ENCODE results near the gene CNNM4. TPM values are rescaled to one million over a fixed set of nuclear protein-coding genes. Genes with fewer than 3 reads are reported as not detected.

Gene CNNM4
- total RNA-seq, 1 experiment from 2014 or later = 28.3 TPM

GRCh38 chr2:96734880-96735583 lies 25.7 kb upstream of the CNNM4 start:
- Histone ChIP-seq H3K4me3 (ENCODE audit: low read depth, low read length) (no peak overlapping the region), H3K4me1 (peaks cover 6% of the 10 kb centered on the region), H3K27me3 (replicated peaks; ENCODE audit: control insufficient read depth, insufficient read depth, low read length) (no peaks in the 10 kb centered on the region), H3K9me3 (no peaks in the 10 kb centered on the region), H3K36me3 (ENCODE audit: control insufficient read depth, insufficient read depth, low read length) (peaks cover 7% of the 10 kb centered on the region)
- ChIA-PET CTCF (no interaction called here), POLR2A (no interaction called here)
- H3K9me3 Mint-ChIP-seq (ENCODE audit: unreplicated experiment) = no peaks in the 10 kb centered on the region
- H3K4me3 Mint-ChIP-seq (ENCODE audit: unreplicated experiment) = no peak overlapping the region
- intact Hi-C loops (cut with micrococcal nuclease; ENCODE audit: unreplicated experiment) = no loop called here
- no peak overlapping the region for H3K27ac Mint-ChIP-seq (ENCODE audit: unreplicated experiment)
- H3K27me3 Mint-ChIP-seq (ENCODE audit: insufficient read depth, unreplicated experiment) = no peaks in the 10 kb centered on the region
- TF ChIP-seq CTCF (IDR thresholded peaks at IDR 0.05; ENCODE audit: insufficient read depth in 1 of 2, low read depth in 1 of 2, low read length in 1 of 2, severe bottlenecking in 1 of 2, unreplicated experiment in 1 of 2) = no peak
- no peak for DNase-seq
- peaks cover 62% of the 10 kb centered on the region for H3K36me3 Mint-ChIP-seq (ENCODE audit: insufficient read depth, unreplicated experiment)
- peaks cover 10% of the 10 kb centered on the region for H3K4me1 Mint-ChIP-seq (ENCODE audit: low read depth, unreplicated experiment)
- no TSS peak for BruUV-seq (replicated peaks)

GRCh38 chr2:96737251-96737650 lies 23.5 kb upstream of the CNNM4 start:
- no peaks in the 10 kb centered on the region for H3K27me3 Mint-ChIP-seq (ENCODE audit: insufficient read depth, unreplicated experiment)
- peaks cover 45% of the 10 kb centered on the region for H3K36me3 Mint-ChIP-seq (ENCODE audit: insufficient read depth, unreplicated experiment)
- H3K9me3 ChIP-seq = no peaks in the 10 kb centered on the region
- H3K9me3 Mint-ChIP-seq (ENCODE audit: unreplicated experiment) = no peaks in the 10 kb centered on the region
- no peak for DNase-seq
- intact Hi-C loops (cut with micrococcal nuclease; ENCODE audit: unreplicated experiment) = no loop called here
- H3K27me3 ChIP-seq (replicated peaks; ENCODE audit: control insufficient read depth, insufficient read depth, low read length) = no peaks in the 10 kb centered on the region
- TF ChIP-seq CTCF (IDR thresholded peaks at IDR 0.05; ENCODE audit: insufficient read depth in 1 of 2, low read depth in 1 of 2, low read length in 1 of 2, severe bottlenecking in 1 of 2, unreplicated experiment in 1 of 2) = no peak
- H3K4me3 ChIP-seq (ENCODE audit: low read depth, low read length) = no peak overlapping the region
- ChIA-PET POLR2A (no interaction called here), CTCF (no interaction called here)
- H3K4me1 Mint-ChIP-seq (ENCODE audit: low read depth, unreplicated experiment) = peaks cover 15% of the 10 kb centered on the region
- BruUV-seq (replicated peaks) = no TSS peak
- peaks cover 6% of the 10 kb centered on the region for H3K4me1 ChIP-seq
- no peak overlapping the region for H3K27ac Mint-ChIP-seq (ENCODE audit: unreplicated experiment)
- no peak overlapping the region for H3K4me3 Mint-ChIP-seq (ENCODE audit: unreplicated experiment)
- H3K36me3 ChIP-seq (ENCODE audit: control insufficient read depth, insufficient read depth, low read length) = peaks cover 4% of the 10 kb centered on the region; the same call in 1 of the 2 replicates

- no peak overlapping the region for H3K4me3 Mint-ChIP-seq (ENCODE audit: unreplicated experiment)
- DNase-seq = no peak
- no TSS peak for BruUV-seq (replicated peaks)
- peaks cover 15% of the 10 kb centered on the region for H3K4me1 Mint-ChIP-seq (ENCODE audit: low read depth, unreplicated experiment)
- Histone ChIP-seq H3K4me3 (ENCODE audit: low read depth, low read length) (no peak overlapping the region), H3K4me1 (peaks cover 6% of the 10 kb centered on the region), H3K36me3 (ENCODE audit: control insufficient read depth, insufficient read depth, low read length) (peaks cover 4% of the 10 kb centered on the region; the same call in 1 of the 2 replicates), H3K9me3 (no peaks in the 10 kb centered on the region), H3K27me3 (replicated peaks; ENCODE audit: control insufficient read depth, insufficient read depth, low read length) (no peaks in the 10 kb centered on the region)
- ChIA-PET POLR2A (no interaction called here), CTCF (no interaction called here)
- H3K27me3 Mint-ChIP-seq (ENCODE audit: insufficient read depth, unreplicated experiment) = no peaks in the 10 kb centered on the region
- intact Hi-C loops (cut with micrococcal nuclease; ENCODE audit: unreplicated experiment) = no loop called here
- no peak overlapping the region for H3K27ac Mint-ChIP-seq (ENCODE audit: unreplicated experiment)
- TF ChIP-seq CTCF (IDR thresholded peaks at IDR 0.05; ENCODE audit: insufficient read depth in 1 of 2, low read depth in 1 of 2, low read length in 1 of 2, severe bottlenecking in 1 of 2, unreplicated experiment in 1 of 2) = no peak
- no peaks in the 10 kb centered on the region for H3K9me3 Mint-ChIP-seq (ENCODE audit: unreplicated experiment)
- H3K36me3 Mint-ChIP-seq (ENCODE audit: insufficient read depth, unreplicated experiment) = peaks cover 40% of the 10 kb centered on the region
Measured at GRCh38 chr2:96737831-96738230, 22.9 kb upstream of the CNNM4 start.
